T-cell (primary cell): ENCODE data around the gene RNF111. TPM values are rescaled to one million over a fixed set of nuclear protein-coding genes. Genes with fewer than 3 reads are reported as not detected.

Experiments used
- ATAC-seq, 4 experiments: fragments of 200-7000 bp in 3 of 4; fragments of 150-1000 bp in 1 of 4; cut with Tn5 transposase; replicated peaks in 1 of 4; 1 replicate in 3 of 4; 2 replicates in 1 of 4; pipeline ENCODE4 v1.10.0; 2021; ENCODE audit warnings: moderate library complexity in 3 of 4, mild to moderate bottlenecking in 2 of 4, moderate number of reproducible peaks in 1 of 4
- CTCF ChIA-PET, 2 donors: fragments of 300-600 bp; sonication (Branson Sonifier 250); formaldehyde crosslinking; loops; one replicate each; lab custom pipeline; 2022; ENCODE audit warnings: antibody characterized with exemption in 2 of 2; lab: Charles Lee
- POLR2A ChIA-PET, 2 donors: fragments of 300-600 bp; sonication (Branson Sonifier 250); formaldehyde crosslinking; loops; one replicate each; lab custom pipeline; 2022; ENCODE audit warnings: antibody characterized with exemption in 2 of 2; lab: Charles Lee
- DNase-seq, 35 experiments: peaks; one replicate each; pipeline versions ENCODE4 v3.0.0 to v3.0.0-alpha.2; 2013 to 2023
- H3K27ac ChIP-seq: one replicate; pipeline ENCODE4 v1.5.1; 2013; ENCODE audit warnings: low read length
- H3K27me3 ChIP-seq, 2 experiments: replicated peaks in 1 of 2; 1 replicate in 1 of 2; 2 replicates in 1 of 2; pipeline versions ENCODE4 v1.6.1 to v1.7.0; 2013; ENCODE audit warnings: low read length in 1 of 2, mixed read lengths in 1 of 2; ENCODE audit not compliant: control insufficient read depth in 2 of 2, insufficient read depth in 2 of 2; ENCODE audit errors: extremely low read depth in 1 of 2
- H3K36me3 ChIP-seq, 2 donors: 1 replicate in 1 of 2; 2 replicates in 1 of 2; pipeline versions ENCODE4 v1.6.1 to v1.7.0; 2013; ENCODE audit warnings: low read length in 1 of 2; ENCODE audit not compliant: control insufficient read depth in 2 of 2, insufficient read depth in 1 of 2; ENCODE audit errors: extremely low read depth in 1 of 2
- H3K4me1 ChIP-seq, 2 experiments: 1 replicate in 1 of 2; 2 replicates in 1 of 2; pipeline versions ENCODE4 v1.6.1 to v1.7.0; 2013; ENCODE audit warnings: low read length in 2 of 2, mixed read lengths in 1 of 2; ENCODE audit not compliant: insufficient read depth in 2 of 2, control insufficient read depth in 1 of 2; ENCODE audit errors: extremely low read depth in 1 of 2
- H3K4me3 ChIP-seq, 2 donors: 1 replicate in 1 of 2; 2 replicates in 1 of 2; pipeline versions ENCODE4 v1.5.1 to v1.7.0; 2013; ENCODE audit warnings: mild to moderate bottlenecking in 2 of 2, low read length in 1 of 2, moderate library complexity in 1 of 2; ENCODE audit not compliant: control insufficient read depth in 1 of 2; ENCODE audit errors: extremely low read depth in 1 of 2
- H3K9me3 ChIP-seq: 2 replicates; pipeline ENCODE4 v1.7.0; 2013
- H3K27ac Mint-ChIP-seq, 2 donors: one replicate each; pipeline ENCODE4 v1.8.0; 2020 to 2021; ENCODE audit warnings: mild to moderate bottlenecking in 2 of 2, mixed read lengths in 2 of 2
- H3K27me3 Mint-ChIP-seq, 2 donors: one replicate each; pipeline ENCODE4 v1.8.0; 2021 to 2022; ENCODE audit warnings: mixed read lengths in 2 of 2
- H3K36me3 Mint-ChIP-seq: one replicate; pipeline ENCODE4 v1.8.0; 2021; ENCODE audit warnings: mixed read lengths
- H3K4me1 Mint-ChIP-seq, 3 donors: one replicate each; pipeline ENCODE4 v1.8.0; 2020 to 2022; ENCODE audit warnings: mixed read lengths in 3 of 3, mild to moderate bottlenecking in 1 of 3
- H3K4me3 Mint-ChIP-seq, 3 donors: one replicate each; pipeline ENCODE4 v1.8.0; 2020 to 2022; ENCODE audit warnings: mild to moderate bottlenecking in 3 of 3, mixed read lengths in 3 of 3, moderate library complexity in 3 of 3
- H3K9me3 Mint-ChIP-seq, 3 donors: one replicate each; pipeline ENCODE4 v1.8.0; 2020 to 2022; ENCODE audit warnings: mixed read lengths in 3 of 3
- WGBS: methylation state at CpG from one replicate; pipeline ENCODE4 v1.1.5; 2013; ENCODE audit warnings: missing lambda C conversion rate; ENCODE audit not compliant: insufficient coverage; 5-methylcytosine and 5-hydroxymethylcytosine counted together
- total RNA-seq, 35 experiments: library from RNA in 6 of 35; stranded (reverse) in 6 of 35; fragments of 120-200 nt in 1 of 35; gene quantifications; one replicate each; pipeline versions ENCODE4 v1.2.1 to v1.2.4 and lab custom pipeline; 2013 to 2026

Gene RNF111
- 10 to 100 TPM; 45.8 to 57.3 (median 54.3) TPM for total RNA-seq
- total RNA-seq (2013) = 45.5 TPM
- total RNA-seq (lab: John Stamatoyannopoulos, UW) = 21.8 to 60.1 (median 38.1) reads per million in 29 experiments

DNA sequence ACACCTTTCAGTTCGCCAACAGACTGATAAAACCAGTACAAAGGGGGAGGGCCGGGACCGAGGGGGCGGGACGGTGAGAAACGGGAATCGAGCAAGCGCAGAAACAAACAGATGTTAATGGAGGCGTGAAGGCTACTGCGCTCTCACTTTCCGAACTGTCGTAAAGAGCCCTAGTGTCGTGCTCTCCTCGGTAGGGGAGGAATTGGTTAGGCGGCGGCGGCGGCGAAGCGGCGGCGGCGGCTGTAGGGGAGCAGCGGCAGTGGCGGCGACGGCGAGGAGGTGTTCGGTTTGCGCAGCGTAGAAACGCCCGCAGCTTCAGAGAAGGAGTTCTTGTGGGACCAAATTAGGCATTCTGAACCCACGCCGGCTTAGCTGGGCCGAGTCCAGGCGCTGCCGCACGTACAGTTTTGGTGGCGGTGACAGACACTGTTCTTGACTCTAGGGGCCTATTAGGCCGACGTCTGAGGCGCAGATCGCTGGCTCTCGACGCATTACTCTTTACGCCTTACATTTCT lies at the start of gene RNF111:
RNF111 (plus strand) TSS at position 173 of the 515 bp plus-strand sequence. CDS start 43,160 bp downstream, outside the sequence.
- peaks cover 11% of the 10 kb centered on the region for H3K36me3 Mint-ChIP-seq
- peak within 1 kb of the TSS; percentile 91 to 94 (median 91) for H3K4me3 Mint-ChIP-seq
- DNase-seq (peak; percentile 77 to 95 (median 90)), ATAC-seq (peak; percentile 90 to 93 (median 92))
- H3K9me3 Mint-ChIP-seq = no peaks in the 10 kb centered on the region
- H3K36me3 ChIP-seq = peaks cover 0 to 10% of the 10 kb centered on the region in 2 donors
- no peaks in the 10 kb centered on the region for H3K27me3 Mint-ChIP-seq
- peak within 1 kb of the TSS; percentile 93 to 94 for H3K27ac Mint-ChIP-seq
- H3K9me3 ChIP-seq = no peaks in the 10 kb centered on the region
- peaks cover 44 to 51% (median 48%) of the 10 kb centered on the region in 3 donors for H3K4me1 Mint-ChIP-seq
- POLR2A ChIA-PET = interaction anchor here in 1 of 2 donors (0.5 to 0.7 kb wide), 3 partner anchors 17 to 1511 kb away, joined by 3 to 4 read pairs (median 3); no protein-coding TSS in a partner anchor
- WGBS = under 1% methylated on average over 38 of the region's 47 CpGs
- CTCF ChIA-PET = interaction anchor here in 1 of 2 donors (1.3 kb wide), 1 partner anchor 541 kb away, joined by 4 read pairs; no protein-coding TSS in a partner anchor
- peak within 1 kb of the TSS; percentile 74 to 99 for H3K4me3 ChIP-seq
- peak within 1 kb of the TSS; percentile 62 for H3K27ac ChIP-seq
- H3K27me3 ChIP-seq = no peaks in the 10 kb centered on the region
- H3K4me1 ChIP-seq = peaks cover 9 to 14% of the 10 kb centered on the region in 2 experiments

DNA sequence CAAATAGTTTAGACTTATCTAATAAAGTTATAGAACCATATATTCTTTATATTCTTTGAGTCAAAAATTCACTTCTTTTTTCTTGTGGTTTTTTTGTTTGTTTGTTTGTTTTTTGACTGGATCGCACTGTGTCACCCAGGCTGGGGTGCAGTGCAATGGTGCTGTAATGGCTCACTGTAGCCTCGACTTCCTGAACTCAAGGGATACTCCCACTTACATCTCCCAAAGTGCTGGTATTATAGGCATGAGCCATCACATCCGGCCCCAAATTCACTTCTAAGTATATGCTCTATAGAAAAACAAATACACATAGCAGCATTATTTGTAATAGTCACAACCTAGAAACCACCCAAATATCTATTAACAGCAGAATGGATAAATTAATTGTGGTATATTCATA lies 40.3 kb upstream of the RNF111 start:
- Mint-ChIP-seq H3K9me3 (no peaks in the 10 kb centered on the region), H3K4me3 (no peak overlapping the region), H3K36me3 (no peaks in the 10 kb centered on the region), H3K4me1 (peaks cover 1 to 3% (median 2%) of the 10 kb centered on the region in 3 donors), H3K27ac (no peak overlapping the region), H3K27me3 (no peaks in the 10 kb centered on the region)
- Histone ChIP-seq H3K4me3 (no peak overlapping the region), H3K9me3 (no peaks in the 10 kb centered on the region), H3K27ac (no peak overlapping the region), H3K4me1 (no peaks in the 10 kb centered on the region), H3K27me3 (no peaks in the 10 kb centered on the region), H3K36me3 (no peaks in the 10 kb centered on the region)
- 100% methylated on average over 1 of the region's 3 CpGs for WGBS
- POLR2A ChIA-PET = no interaction called here
- ATAC-seq (no peak), DNase-seq (no peak)
- CTCF ChIA-PET = no interaction called here

DNA sequence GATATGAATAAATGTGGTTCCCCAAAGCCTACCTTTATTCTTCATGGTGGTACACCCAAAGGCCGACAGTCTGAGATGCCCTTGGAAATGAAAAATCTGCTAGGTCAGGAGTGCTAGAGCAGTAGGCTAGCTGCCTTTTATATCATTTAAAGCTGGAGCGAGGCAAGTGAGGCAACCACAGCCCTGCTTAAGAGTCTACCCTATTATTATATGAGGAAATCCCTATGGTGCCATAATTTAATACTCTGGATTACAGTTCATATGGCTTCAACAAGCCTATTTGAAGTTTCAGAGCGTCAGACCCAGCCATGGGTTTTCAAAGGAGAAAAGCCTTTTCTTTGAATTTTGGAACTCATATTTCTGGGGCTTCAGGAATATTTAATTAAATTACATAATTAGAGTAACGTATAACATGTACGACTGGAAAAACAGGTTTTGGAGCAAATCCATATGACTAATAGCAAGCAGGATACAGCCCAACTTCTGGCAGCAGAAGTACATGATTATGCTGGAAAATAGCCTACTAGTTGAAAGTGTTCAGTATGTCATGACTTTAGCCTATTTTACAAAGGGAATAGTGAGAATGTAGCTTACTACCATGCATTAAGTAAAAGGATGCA lies 36.0 kb upstream of the RNF111 start:
- no peaks in the 10 kb centered on the region for H3K9me3 ChIP-seq
- DNase-seq (no peak), ATAC-seq (no peak)
- H3K36me3 Mint-ChIP-seq = no peaks in the 10 kb centered on the region
- H3K27ac ChIP-seq = no peak overlapping the region
- H3K4me3 Mint-ChIP-seq = no peak overlapping the region
- H3K4me1 ChIP-seq = no peaks in the 10 kb centered on the region
- peaks cover 8 to 11% (median 8%) of the 10 kb centered on the region in 3 donors for H3K4me1 Mint-ChIP-seq
- no peaks in the 10 kb centered on the region for H3K9me3 Mint-ChIP-seq
- no peaks in the 10 kb centered on the region for H3K27me3 ChIP-seq
- no peak overlapping the region for H3K4me3 ChIP-seq
- ChIA-PET POLR2A (no interaction called here), CTCF (interaction anchor here in 1 of 2 donors (0.6 kb wide), 1 partner anchor 477 kb away, joined by 3 read pairs; no protein-coding TSS in a partner anchor)
- no peaks in the 10 kb centered on the region for H3K36me3 ChIP-seq
- WGBS = no CpG with 5 or more reads among the region's 5 CpGs
- H3K27me3 Mint-ChIP-seq = no peaks in the 10 kb centered on the region
- H3K27ac Mint-ChIP-seq = no peak overlapping the region

- CTCF ChIA-PET = interaction anchor here (0.6 kb wide), 3 partner anchors 99 to 684 kb away, joined by 3 to 5 read pairs (median 4); no protein-coding TSS in a partner anchor
- ATAC-seq = no peak
These were observed 34.7 kb upstream of the RNF111 start for GRCh38 chr15:58952751-58953150.

DNA sequence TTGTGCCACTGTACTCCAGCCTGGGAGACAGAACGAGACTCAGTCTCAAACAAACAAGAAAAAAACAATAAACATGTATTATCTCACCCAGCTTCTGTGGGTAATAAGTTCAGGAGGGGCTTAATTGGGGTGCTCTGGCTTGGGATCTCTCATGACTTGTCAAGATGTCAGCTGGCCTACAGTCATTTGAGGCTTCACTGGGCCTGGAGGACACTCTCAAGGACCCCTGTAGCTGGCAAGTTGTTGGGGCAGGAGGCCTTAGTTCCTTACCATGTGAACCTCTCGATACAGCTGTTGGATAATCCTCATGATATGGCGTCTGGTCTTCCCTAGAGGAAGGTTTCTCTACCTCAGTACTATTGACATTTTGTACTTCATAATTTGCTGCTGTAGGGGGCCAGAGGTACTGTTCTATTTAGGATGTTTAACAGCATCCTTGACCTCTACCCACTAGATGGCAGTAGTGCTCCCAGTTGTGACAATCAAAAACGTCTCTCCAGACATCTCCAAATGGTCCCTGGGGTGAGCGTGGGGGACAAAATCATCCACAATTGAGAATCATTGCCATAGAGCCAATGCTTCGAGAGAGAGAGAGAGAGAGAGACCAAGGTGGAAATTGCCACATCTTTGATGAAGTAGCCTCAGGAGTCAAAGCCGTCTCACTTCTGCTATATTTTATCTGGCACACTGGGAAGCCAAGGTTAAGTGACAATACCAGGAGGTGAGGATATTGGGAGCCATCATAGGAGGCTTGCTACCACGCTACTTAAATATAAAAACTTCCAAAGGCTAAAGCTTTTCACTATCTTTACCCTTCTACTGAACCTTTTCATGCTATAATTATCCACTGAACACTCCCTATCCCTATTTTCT lies 30.1 kb upstream of the RNF111 start:
- Mint-ChIP-seq H3K4me3 (no peak overlapping the region), H3K27ac (peak overlapping the region in 1 of 2 donors; percentile 18)

More at GRCh38 chr15:58952751-58953150, 34.7 kb upstream of the RNF111 start:
- Mint-ChIP-seq H3K36me3 (no peaks in the 10 kb centered on the region), H3K27me3 (no peaks in the 10 kb centered on the region), H3K4me1 (peaks cover 11 to 15% (median 13%) of the 10 kb centered on the region in 3 donors), H3K4me3 (no peak overlapping the region), H3K9me3 (no peaks in the 10 kb centered on the region), H3K27ac (no peak overlapping the region)
- Histone ChIP-seq H3K4me1 (no peaks in the 10 kb centered on the region), H3K27me3 (no peaks in the 10 kb centered on the region), H3K27ac (no peak overlapping the region), H3K4me3 (no peak overlapping the region), H3K9me3 (no peaks in the 10 kb centered on the region), H3K36me3 (no peaks in the 10 kb centered on the region)
- POLR2A ChIA-PET = interaction anchor here in 1 of 2 donors (0.6 kb wide), 1 partner anchor 23 kb away, joined by 3 read pairs; no protein-coding TSS in a partner anchor
- DNase-seq = no peak

More for the DNA sequence above, 30.1 kb upstream of the RNF111 start:
- Histone ChIP-seq H3K4me1 (no peaks in the 10 kb centered on the region), H3K9me3 (no peaks in the 10 kb centered on the region), H3K36me3 (no peaks in the 10 kb centered on the region), H3K4me3 (no peak overlapping the region), H3K27me3 (no peaks in the 10 kb centered on the region), H3K27ac (no peak overlapping the region)
- Mint-ChIP-seq H3K36me3 (no peaks in the 10 kb centered on the region), H3K4me1 (peaks cover 6 to 11% (median 10%) of the 10 kb centered on the region in 3 donors), H3K27me3 (no peaks in the 10 kb centered on the region), H3K9me3 (no peaks in the 10 kb centered on the region)
- ATAC-seq = peak; percentile 84 to 91 (median 90)
- ChIA-PET POLR2A (interaction anchor here in 1 of 2 donors (0.6 kb wide), 1 partner anchor 1219 kb away, joined by 4 read pairs; no protein-coding TSS in a partner anchor), CTCF (interaction anchor here (0.6 to 4.1 kb wide), 9 partner anchors 200 to 728 kb away, joined by 3 to 17 read pairs (median 4); no protein-coding TSS in a partner anchor)
- 0% methylated on average over 1 of the region's 8 CpGs for whole genome bisulfite sequencing
- DNase-seq = peak in 34 of 35 experiments; percentile 16 to 86 (median 44)
